Uterus (tissue), 4 donors: ENCODE data around the gene CAV2. TPM values are rescaled to one million over a fixed set of nuclear protein-coding genes. Genes with fewer than 3 reads are reported as not detected.

ENCODE experiments used
- DNase-seq, 2 donors: peaks; one replicate each; pipeline ENCODE4 v3.0.0-alpha.2; 2019 to 2020
- H3K27ac ChIP-seq, 2 donors: fragments of 200-600 bp; sonication (generic); 1 replicate in 1 of 2; 2 replicates in 1 of 2; pipeline ENCODE4 v1.5.1; 2016 to 2018
- H3K27me3 ChIP-seq, 2 donors: fragments of 200-600 bp; sonication (generic); one replicate each; pipeline ENCODE4 v1.5.1; 2018 to 2019; ENCODE audit warnings: control low read depth in 1 of 2
- H3K36me3 ChIP-seq, 2 donors: fragments of 200-600 bp; sonication (generic); one replicate each; pipeline ENCODE4 v1.5.1; 2019; ENCODE audit warnings: control low read depth in 1 of 2
- H3K4me1 ChIP-seq, 2 donors: fragments of 200-600 bp; sonication (generic); one replicate each; pipeline ENCODE4 v1.5.1; 2018 to 2019; ENCODE audit warnings: control low read depth in 1 of 2
- H3K4me3 ChIP-seq, 2 donors: fragments of 200-600 bp; sonication (generic); 1 replicate in 1 of 2; 2 replicates in 1 of 2; pipeline ENCODE4 v1.5.1; 2018 to 2019; ENCODE audit warnings: mild to moderate bottlenecking in 1 of 2
- H3K9me3 ChIP-seq, 2 donors: fragments of 200-600 bp; sonication (generic); one replicate each; pipeline ENCODE4 v1.5.1; 2019; ENCODE audit warnings: control low read depth in 1 of 2
- POLR2A ChIP-seq, 2 donors: fragments of 450-650 bp; IDR thresholded peaks; one replicate each; pipeline ENCODE4 v1.6.1; 2016; ENCODE audit warnings: antibody characterized with exemption in 2 of 2, mild to moderate bottlenecking in 1 of 2, moderate library complexity in 1 of 2
- intact Hi-C: fragments of 100-400 bp; cut with DNase I; formaldehyde crosslinking; loops from one replicate; pipeline ENCODE4 v1.15.1; 2023; ENCODE audit warnings: low total_unique reads
- total RNA-seq, 4 donors: library from RNA; depleted of rRNA in 3 of 4; stranded (reverse); fragments of >200 nt in 3 of 4; gene quantifications; one replicate each; pipeline versions ENCODE4 v1.1.0 to v1.2.4, GENCODE V29; 2014 to 2023
- TF ChIP-seq, protein P1 (sequence below), 4 experiments: fragments of 200-600 bp in 2 of 4; fragments of 450-650 bp in 2 of 4; sonication (generic) in 2 of 4; IDR thresholded peaks; one replicate each; pipeline ENCODE4 v1.5.1; 2016 to 2019; ENCODE audit warnings: antibody characterized with exemption in 4 of 4, mild to moderate bottlenecking in 2 of 4, moderate library complexity in 1 of 4
- donor health status: DM: yes; HTN: yes; CAD: no.

Gene CAV2
- total RNA-seq, 4 donors from 2014 or later = 33.3 to 105 (median 86.0) TPM

DNA sequence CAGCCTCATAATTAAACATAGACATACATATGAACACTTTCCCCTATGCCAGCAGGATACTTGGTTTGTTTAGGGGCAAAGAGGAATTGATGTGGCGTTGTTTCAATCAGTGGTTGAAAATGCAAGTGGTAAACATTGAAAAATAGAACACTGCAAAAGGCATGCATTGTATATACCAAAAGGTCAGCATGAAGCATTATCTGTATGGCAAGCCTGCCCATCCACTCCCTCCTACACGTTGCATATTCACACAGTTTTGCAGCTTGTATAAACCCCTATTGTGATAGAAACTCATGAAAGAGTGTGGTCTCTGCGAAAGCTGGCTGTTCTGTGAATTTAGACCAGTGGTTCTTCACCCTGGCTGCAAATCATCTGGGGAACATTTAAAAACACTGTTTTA lies 42.4 kb downstream of the CAV2 start:
- no peak overlapping the region for H3K4me3 ChIP-seq
- DNase-seq = no peak
- intact Hi-C loops = no loop called here
- no peaks in the 10 kb centered on the region for H3K36me3 ChIP-seq
- no peaks in the 10 kb centered on the region for H3K27me3 ChIP-seq
- no peak for TF ChIP-seq POLR2A (IDR thresholded peaks at IDR 0.05)
- TF ChIP-seq, protein P1, sequence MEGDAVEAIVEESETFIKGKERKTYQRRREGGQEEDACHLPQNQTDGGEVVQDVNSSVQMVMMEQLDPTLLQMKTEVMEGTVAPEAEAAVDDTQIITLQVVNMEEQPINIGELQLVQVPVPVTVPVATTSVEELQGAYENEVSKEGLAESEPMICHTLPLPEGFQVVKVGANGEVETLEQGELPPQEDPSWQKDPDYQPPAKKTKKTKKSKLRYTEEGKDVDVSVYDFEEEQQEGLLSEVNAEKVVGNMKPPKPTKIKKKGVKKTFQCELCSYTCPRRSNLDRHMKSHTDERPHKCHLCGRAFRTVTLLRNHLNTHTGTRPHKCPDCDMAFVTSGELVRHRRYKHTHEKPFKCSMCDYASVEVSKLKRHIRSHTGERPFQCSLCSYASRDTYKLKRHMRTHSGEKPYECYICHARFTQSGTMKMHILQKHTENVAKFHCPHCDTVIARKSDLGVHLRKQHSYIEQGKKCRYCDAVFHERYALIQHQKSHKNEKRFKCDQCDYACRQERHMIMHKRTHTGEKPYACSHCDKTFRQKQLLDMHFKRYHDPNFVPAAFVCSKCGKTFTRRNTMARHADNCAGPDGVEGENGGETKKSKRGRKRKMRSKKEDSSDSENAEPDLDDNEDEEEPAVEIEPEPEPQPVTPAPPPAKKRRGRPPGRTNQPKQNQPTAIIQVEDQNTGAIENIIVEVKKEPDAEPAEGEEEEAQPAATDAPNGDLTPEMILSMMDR (IDR thresholded peaks at IDR 0.05) = no peak
- peak overlapping the region; percentile 7 to 28 for H3K27ac ChIP-seq
- no peaks in the 10 kb centered on the region for H3K9me3 ChIP-seq
- no peaks in the 10 kb centered on the region for H3K4me1 ChIP-seq

DNA sequence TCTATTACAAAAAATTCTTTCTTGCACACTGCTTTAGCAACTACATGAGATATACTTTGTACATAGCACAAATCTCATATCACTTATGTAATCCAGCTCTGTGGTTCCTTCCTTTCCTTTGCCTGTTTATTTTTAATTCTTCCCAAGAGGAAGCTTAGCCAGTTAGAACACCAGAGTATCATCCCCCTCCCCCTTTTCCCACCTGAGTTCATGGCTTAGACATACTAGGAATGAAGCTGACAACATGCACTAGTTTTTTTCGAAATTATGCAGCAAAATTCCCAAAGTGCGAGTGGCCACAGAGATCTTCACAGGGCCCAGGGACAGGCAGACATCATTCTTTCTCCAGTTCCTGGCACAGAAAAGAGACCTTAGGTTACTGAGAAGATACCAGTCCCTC lies 43.1 kb downstream of the CAV2 start:
- TF ChIP-seq, protein P1 (IDR thresholded peaks at IDR 0.05) = no peak
- no peak for TF ChIP-seq POLR2A (IDR thresholded peaks at IDR 0.05)
- Histone ChIP-seq H3K4me1 (no peaks in the 10 kb centered on the region), H3K9me3 (no peaks in the 10 kb centered on the region), H3K4me3 (no peak overlapping the region), H3K36me3 (no peaks in the 10 kb centered on the region), H3K27ac (peak overlapping the region; percentile 7 to 28), H3K27me3 (no peaks in the 10 kb centered on the region)
- no peak for DNase-seq
- intact Hi-C loops = no loop called here

DNA sequence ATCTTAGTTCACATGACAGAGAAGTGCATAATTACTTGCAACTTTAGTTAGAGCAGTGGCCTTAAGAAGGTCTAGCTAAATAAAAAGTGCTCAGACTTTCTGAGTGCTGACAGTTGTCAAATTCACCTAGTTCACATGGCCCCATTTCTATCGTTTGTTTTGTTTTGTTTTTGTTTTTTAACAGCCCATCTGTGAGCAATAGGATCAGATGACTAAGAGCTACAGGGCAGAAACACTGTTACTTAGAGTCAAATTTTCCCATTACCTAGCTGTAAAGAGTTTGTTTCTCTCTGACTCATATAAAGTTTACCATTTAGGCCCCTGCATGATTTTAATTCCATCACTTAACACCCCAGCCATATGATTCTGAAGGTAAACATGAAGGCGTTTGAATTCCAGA lies 44.1 kb downstream of the CAV2 start:
- intact Hi-C loops = no loop called here
- Histone ChIP-seq H3K9me3 (no peaks in the 10 kb centered on the region), H3K4me1 (no peaks in the 10 kb centered on the region), H3K36me3 (no peaks in the 10 kb centered on the region), H3K27ac (peak overlapping the region; percentile 7 to 28), H3K4me3 (no peak overlapping the region), H3K27me3 (no peaks in the 10 kb centered on the region)
- DNase-seq = no peak
- no peak for TF ChIP-seq POLR2A (IDR thresholded peaks at IDR 0.05)
- TF ChIP-seq, protein P1 (IDR thresholded peaks at IDR 0.05) = no peak

DNA sequence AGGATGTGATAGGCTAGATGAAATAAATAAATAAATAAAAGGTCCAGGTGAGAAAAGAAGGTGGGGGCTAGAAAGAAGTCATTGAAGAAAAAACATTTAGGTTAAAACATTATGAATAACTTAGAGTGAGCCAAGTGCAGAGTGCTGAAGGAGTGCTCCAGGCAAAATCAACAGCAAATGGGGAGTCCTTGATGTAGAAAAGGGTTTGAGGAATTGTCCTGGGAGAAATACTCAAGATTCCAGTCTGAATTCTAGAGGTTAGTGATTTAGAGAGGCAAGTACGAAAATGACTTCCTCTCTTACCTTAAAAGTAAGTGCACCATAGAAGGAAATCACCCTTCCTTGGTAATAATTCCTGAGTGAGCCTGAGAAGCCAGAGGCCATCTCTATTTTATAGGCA lies 44.9 kb downstream of the CAV2 start:
- Histone ChIP-seq H3K27ac (peak overlapping the region in 1 of 2 donors; percentile 7), H3K4me3 (no peak overlapping the region), H3K4me1 (no peaks in the 10 kb centered on the region), H3K9me3 (no peaks in the 10 kb centered on the region), H3K36me3 (no peaks in the 10 kb centered on the region), H3K27me3 (no peaks in the 10 kb centered on the region)
- DNase-seq = no peak
- intact Hi-C loops = no loop called here
- no peak for TF ChIP-seq POLR2A (IDR thresholded peaks at IDR 0.05)
- TF ChIP-seq, protein P1 (IDR thresholded peaks at IDR 0.05) = no peak

DNA sequence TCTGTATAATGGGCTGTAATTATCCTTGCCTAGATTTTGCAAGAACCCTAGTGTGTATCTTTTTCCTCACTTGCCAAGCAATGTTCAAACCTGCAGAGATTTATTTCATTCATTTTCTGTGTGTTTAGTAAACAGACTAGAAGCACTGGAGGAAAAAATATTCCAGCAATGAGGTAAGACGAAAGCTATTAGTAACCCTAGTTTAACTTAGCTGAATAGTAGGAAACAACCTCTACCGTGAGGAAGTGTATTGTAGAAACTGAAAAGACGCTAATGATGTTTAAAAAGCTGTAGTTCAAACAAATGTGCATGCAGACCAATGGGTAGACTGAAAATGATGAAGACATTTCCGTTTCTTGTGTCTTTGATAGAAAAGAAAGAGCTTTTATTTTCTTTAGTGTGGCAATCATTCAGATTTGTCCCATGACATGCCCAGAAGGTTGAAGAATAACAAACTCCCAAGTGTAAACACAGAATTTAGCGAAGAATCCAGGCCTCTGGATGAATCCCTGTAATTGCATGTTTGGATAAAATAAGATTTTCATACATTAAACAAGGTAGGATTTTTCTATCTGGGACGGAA lies 46.0 kb downstream of the CAV2 start:
- TF ChIP-seq, protein P1 (IDR thresholded peaks at IDR 0.05) = no peak
- no peak for TF ChIP-seq POLR2A (IDR thresholded peaks at IDR 0.05)
- H3K9me3 ChIP-seq = no peaks in the 10 kb centered on the region
- no peak overlapping the region for H3K4me3 ChIP-seq
- H3K36me3 ChIP-seq = no peaks in the 10 kb centered on the region
- no peak for DNase-seq
- intact Hi-C loops = no loop called here
- H3K27me3 ChIP-seq = no peaks in the 10 kb centered on the region
- no peaks in the 10 kb centered on the region for H3K4me1 ChIP-seq
- H3K27ac ChIP-seq = peak overlapping the region; percentile 7 to 24
